ENCODE results near the gene KCNJ18. TPM values are rescaled to one million over a fixed set of nuclear protein-coding genes. Genes with fewer than 3 reads are reported as not detected.
"Not testable (repeated sequence)": the region's sequence is repeated elsewhere in the genome, so short reads cannot be mapped to it uniquely, and the experiment has no call there.

KCNJ18 gene
- polyA plus RNA-seq, 1 donor: not detected

DNA sequence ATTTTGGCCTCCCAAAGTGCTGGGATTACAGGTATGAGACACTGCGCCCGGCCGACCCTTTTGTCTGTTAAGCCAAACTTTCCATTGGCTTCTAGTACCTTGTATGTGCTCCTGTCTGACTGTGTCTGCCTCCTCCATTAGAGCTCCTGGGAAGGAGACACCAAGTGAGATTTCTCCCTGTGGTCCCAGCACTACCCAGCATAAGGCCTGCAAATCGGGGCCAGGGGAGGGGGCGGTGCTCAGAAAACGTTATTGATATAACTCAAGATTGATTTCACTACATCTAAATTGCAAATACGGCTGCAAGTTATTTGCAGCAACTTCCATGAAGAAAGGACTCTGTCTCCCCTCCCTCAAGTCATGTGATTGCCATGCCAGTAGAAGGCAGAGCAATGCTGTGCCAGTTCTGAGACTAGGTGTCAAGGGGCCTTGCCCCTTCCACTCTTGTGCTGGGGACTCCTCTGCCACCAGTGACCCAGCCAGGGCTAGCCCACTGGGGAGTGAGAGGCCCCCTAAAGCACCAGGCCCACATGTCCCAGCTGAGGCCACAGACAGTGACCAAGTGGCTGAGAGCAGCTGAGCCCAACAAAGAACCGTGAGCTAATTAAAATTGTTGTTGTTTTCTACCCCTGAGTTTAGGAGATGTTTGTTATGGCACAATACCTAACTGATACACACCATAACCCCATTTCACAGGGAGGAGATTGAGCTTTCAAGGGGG lies 55.0 kb downstream of the KCNJ18 start:
- not testable (repeated sequence) for DNase-seq; H3K27ac ChIP-seq (ENCODE audit: low read length); H3K27me3 ChIP-seq (ENCODE audit: control insufficient read depth, insufficient read depth, low read length); H3K36me3 ChIP-seq (ENCODE audit: control insufficient read depth, insufficient read depth, low read length); H3K4me3 ChIP-seq (ENCODE audit: low read length); H3K4me1 ChIP-seq (ENCODE audit: control insufficient read depth, insufficient read depth, low read length)
- WGBS (ENCODE audit: insufficient coverage, low lambda C conversion rate): no CpG with 5 or more reads among the region's 8 CpGs
- H3K9me3 ChIP-seq (ENCODE audit: control insufficient read depth, low read depth, low read length): peaks cover 11% of the 10 kb centered on the region

DNA sequence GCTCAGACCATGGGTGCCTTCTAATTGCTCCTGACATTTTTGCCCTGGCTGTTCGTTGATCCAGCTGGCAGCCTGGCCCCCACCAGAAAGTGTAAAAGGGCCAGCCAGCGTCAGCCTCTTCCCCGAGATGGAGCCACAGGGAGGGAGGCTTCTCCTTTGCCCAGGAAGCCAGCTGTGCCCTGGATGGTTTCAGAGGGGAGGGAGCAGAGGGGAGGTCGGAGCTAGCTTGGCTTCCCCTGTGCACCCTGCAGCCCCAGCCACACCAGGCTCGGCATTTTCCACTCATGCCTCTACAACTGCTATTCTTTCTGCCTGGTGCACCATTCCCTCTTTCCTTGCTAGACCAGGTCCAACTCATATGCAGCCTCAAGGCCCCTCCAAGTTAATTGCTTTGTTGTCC lies 56.4 kb downstream of the KCNJ18 start:
- not testable (repeated sequence) for H3K36me3 ChIP-seq (ENCODE audit: control insufficient read depth, insufficient read depth, low read length); H3K27me3 ChIP-seq (ENCODE audit: control insufficient read depth, insufficient read depth, low read length); H3K27ac ChIP-seq (ENCODE audit: low read length); H3K4me3 ChIP-seq (ENCODE audit: low read length); H3K4me1 ChIP-seq (ENCODE audit: control insufficient read depth, insufficient read depth, low read length); DNase-seq; H3K9me3 ChIP-seq (ENCODE audit: control insufficient read depth, low read depth, low read length)
- 60% methylated on average over 1 of the region's 5 CpGs for WGBS (ENCODE audit: insufficient coverage, low lambda C conversion rate)

GRCh38 chr17:21749696-21750531 lies 57.6 kb downstream of the KCNJ18 start:
- H3K27ac ChIP-seq (ENCODE audit: low read length); DNase-seq; H3K4me3 ChIP-seq (ENCODE audit: low read length); H3K9me3 ChIP-seq (ENCODE audit: control insufficient read depth, low read depth, low read length); H3K27me3 ChIP-seq (ENCODE audit: control insufficient read depth, insufficient read depth, low read length); H3K4me1 ChIP-seq (ENCODE audit: control insufficient read depth, insufficient read depth, low read length); H3K36me3 ChIP-seq (ENCODE audit: control insufficient read depth, insufficient read depth, low read length): not testable (repeated sequence)
- WGBS (ENCODE audit: insufficient coverage, low lambda C conversion rate): no CpG with 5 or more reads among the region's 15 CpGs

- H3K9me3 ChIP-seq (ENCODE audit: control insufficient read depth, low read depth, low read length); H3K36me3 ChIP-seq (ENCODE audit: control insufficient read depth, insufficient read depth, low read length); H3K4me1 ChIP-seq (ENCODE audit: control insufficient read depth, insufficient read depth, low read length); H3K27me3 ChIP-seq (ENCODE audit: control insufficient read depth, insufficient read depth, low read length); H3K4me3 ChIP-seq (ENCODE audit: low read length); DNase-seq; H3K27ac ChIP-seq (ENCODE audit: low read length): not testable (repeated sequence)
- WGBS (ENCODE audit: insufficient coverage, low lambda C conversion rate): no CpG with 5 or more reads among the region's 2 CpGs
Measured at GRCh38 chr17:21751111-21751510, 58.8 kb downstream of the KCNJ18 start.
